Central memory CD8-positive, alpha-beta T cell (primary cell): ENCODE data around the gene INPP5A.
"Not testable (repeated sequence)": the region's sequence is repeated elsewhere in the genome, so short reads cannot be mapped to it uniquely, and the experiment has no call there.

Experiments used
- ATAC-seq: fragments of 150-1000 bp; cut with Tn5 transposase; replicated peaks from 2 replicates; pipeline ENCODE4 v1.10.0; 2022; ENCODE audit warnings: mild to moderate bottlenecking, moderate FRiP score, moderate number of reproducible peaks; ENCODE audit not compliant: poor library complexity, severe bottlenecking; ENCODE audit errors: extremely low read depth
- DNase-seq, 2 donors: peaks; one replicate each; pipeline ENCODE4 v3.0.0; 2021; ENCODE audit warnings: low spot score in 2 of 2
- H3K27ac Mint-ChIP-seq: one replicate; pipeline ENCODE4 v1.8.0; 2022; ENCODE audit warnings: low read depth, mild to moderate bottlenecking, moderate library complexity, mixed read lengths
- H3K27me3 Mint-ChIP-seq: one replicate; pipeline ENCODE4 v1.8.0; 2022; ENCODE audit warnings: mixed read lengths
- H3K36me3 Mint-ChIP-seq: one replicate; pipeline ENCODE4 v1.8.0; 2022; ENCODE audit warnings: mild to moderate bottlenecking, moderate library complexity, mixed read lengths; ENCODE audit not compliant: insufficient read depth
- H3K4me1 Mint-ChIP-seq: one replicate; pipeline ENCODE4 v1.8.0; 2022; ENCODE audit warnings: mixed read lengths
- H3K4me3 Mint-ChIP-seq: one replicate; pipeline ENCODE4 v1.8.0; 2022; ENCODE audit warnings: mild to moderate bottlenecking, moderate library complexity, mixed read lengths
- H3K9me3 Mint-ChIP-seq: one replicate; pipeline ENCODE4 v1.8.0; 2022; ENCODE audit warnings: mixed read lengths

INPP5A gene

GRCh38 chr10:132701846-132702190 lies 164.2 kb downstream of the INPP5A start:
- DNase-seq (no peak), ATAC-seq (no peak)
- H3K36me3 Mint-ChIP-seq = no peaks in the 10 kb centered on the region
- H3K4me1 Mint-ChIP-seq = peaks cover 6% of the 10 kb centered on the region
- H3K4me3 Mint-ChIP-seq = no peak overlapping the region
- no peaks in the 10 kb centered on the region for H3K27me3 Mint-ChIP-seq
- H3K9me3 Mint-ChIP-seq = peaks cover 9% of the 10 kb centered on the region
- no peak overlapping the region for H3K27ac Mint-ChIP-seq

GRCh38 chr10:132702601-132703418 lies 165.2 kb downstream of the INPP5A start:
- Mint-ChIP-seq H3K4me3 (no peak overlapping the region), H3K9me3 (peaks cover 9% of the 10 kb centered on the region), H3K27ac (no peak overlapping the region), H3K4me1 (peaks cover 6% of the 10 kb centered on the region), H3K27me3 (no peaks in the 10 kb centered on the region), H3K36me3 (peaks cover 1% of the 10 kb centered on the region)
- DNase-seq (no peak), ATAC-seq (no peak)

DNA sequence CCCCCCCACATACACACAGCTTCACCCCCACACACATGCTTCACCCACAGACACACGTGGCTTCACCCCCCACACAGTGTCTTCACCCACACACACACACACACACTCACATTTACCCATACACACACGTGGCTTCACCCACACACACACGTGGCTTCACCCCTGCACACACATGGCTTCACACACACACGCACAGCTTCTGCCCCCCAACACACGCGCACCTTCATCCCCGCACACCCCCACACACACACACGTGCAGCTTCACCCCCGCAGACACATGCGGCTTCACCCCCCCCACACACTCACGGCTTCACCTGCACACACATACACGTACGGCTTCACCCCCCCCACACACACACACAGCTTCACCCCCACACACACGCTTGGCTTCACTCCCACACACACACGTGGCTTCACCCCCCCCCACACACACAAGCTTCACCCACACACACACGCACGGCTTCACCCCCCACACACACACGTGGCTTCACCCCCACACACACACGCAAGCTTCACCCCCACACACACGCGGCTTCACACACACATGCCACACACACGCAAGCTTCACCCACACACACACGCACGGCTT lies 165.9 kb downstream of the INPP5A start:
- Mint-ChIP-seq H3K4me1 (peaks cover 6% of the 10 kb centered on the region), H3K4me3 (no peak overlapping the region), H3K36me3 (peaks cover 1% of the 10 kb centered on the region), H3K27me3 (no peaks in the 10 kb centered on the region), H3K9me3 (peaks cover 9% of the 10 kb centered on the region), H3K27ac (no peak overlapping the region)
- DNase-seq (no peak), ATAC-seq (no peak)

DNA sequence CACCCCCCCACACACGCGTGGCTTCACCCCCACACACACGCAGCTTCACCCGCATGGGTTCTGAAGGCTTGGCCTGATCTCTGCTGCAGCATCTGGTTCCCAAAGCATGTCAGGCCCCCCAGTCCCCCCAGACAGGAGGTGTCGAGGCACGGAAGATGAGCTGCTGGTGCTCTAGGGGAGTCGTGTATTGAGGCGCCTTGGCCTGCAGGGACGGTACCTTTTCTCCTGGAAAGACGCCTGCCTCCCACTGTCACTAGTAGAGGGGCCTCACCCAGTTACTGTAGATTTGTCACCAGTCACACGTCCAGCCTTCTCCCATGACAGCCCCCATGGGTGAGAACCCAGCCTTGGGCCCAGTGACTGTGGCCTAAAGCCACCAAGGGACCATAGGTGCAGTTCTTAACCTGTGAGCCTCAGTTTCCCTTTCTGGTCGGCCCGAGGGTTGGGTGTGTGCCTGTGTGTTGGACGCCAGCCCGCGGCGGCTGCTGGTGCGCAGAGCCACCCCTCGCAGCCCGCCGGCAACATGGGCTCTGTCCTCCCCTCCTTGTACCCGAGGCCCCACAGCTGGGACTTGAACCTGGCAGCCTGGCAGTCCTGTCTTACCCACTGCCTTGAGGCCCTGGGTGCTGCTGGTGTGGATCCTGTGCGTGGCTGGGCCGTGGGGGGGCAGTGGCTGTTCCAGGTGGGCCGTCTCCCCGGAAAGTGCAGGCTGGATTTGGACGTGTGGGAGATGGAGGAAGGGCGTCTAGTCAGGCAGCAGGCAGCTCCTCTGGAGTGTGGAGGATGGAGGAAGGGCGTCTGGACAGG lies 166.6 kb downstream of the INPP5A start:
- Mint-ChIP-seq H3K4me1 (peaks cover 6% of the 10 kb centered on the region), H3K4me3 (no peak overlapping the region), H3K9me3 (peaks cover 9% of the 10 kb centered on the region), H3K27me3 (no peaks in the 10 kb centered on the region), H3K27ac (no peak overlapping the region), H3K36me3 (peaks cover 1% of the 10 kb centered on the region)
- no peak for DNase-seq
- ATAC-seq = no peak

DNA sequence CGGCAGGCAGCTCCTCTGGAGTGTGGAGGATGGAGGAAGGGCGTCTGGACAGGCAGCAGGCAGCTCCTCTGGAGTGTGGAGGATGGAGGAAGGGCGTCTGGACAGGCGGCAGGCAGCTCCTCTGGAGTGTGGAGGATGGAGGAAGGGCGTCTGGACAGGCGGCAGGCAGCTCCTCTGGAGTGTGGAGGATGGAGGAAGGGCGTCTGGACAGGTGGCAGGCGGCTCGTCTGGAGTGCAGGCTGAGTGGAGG lies 167.2 kb downstream of the INPP5A start:
- not testable (repeated sequence) for ATAC-seq, H3K4me3 Mint-ChIP-seq, H3K4me1 Mint-ChIP-seq, H3K27me3 Mint-ChIP-seq, H3K27ac Mint-ChIP-seq, H3K9me3 Mint-ChIP-seq, H3K36me3 Mint-ChIP-seq, DNase-seq

- Mint-ChIP-seq H3K27me3 (no peaks in the 10 kb centered on the region), H3K9me3 (peaks cover 9% of the 10 kb centered on the region), H3K4me3 (no peak overlapping the region), H3K27ac (no peak overlapping the region), H3K4me1 (peaks cover 6% of the 10 kb centered on the region), H3K36me3 (peaks cover 1% of the 10 kb centered on the region)
- ATAC-seq = no peak
- DNase-seq = no peak
These were observed 167.6 kb downstream of the INPP5A start for GRCh38 chr10:132705173-132705572.

DNA sequence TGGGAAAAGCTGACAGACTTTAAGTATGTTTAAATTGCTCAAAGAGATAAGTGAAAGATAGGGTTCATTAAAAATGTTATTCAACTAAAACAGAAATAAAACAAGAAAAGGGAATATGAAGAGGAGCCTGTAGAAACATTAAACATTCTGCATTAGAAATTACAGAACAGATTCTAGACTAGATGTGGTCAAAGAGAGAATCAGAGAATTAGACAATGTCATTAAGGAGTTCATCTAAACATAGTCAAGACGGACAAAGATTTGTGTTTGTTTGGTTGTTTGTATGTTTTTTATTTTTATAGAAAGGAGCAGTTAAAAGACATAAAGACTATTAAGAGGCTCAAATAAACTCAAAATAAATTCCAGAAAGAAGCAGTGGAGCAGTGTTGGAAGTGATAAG lies 168.4 kb downstream of the INPP5A start:
- ATAC-seq (no peak), DNase-seq (no peak)
- peaks cover 6% of the 10 kb centered on the region for H3K4me1 Mint-ChIP-seq
- H3K9me3 Mint-ChIP-seq = peaks cover 9% of the 10 kb centered on the region
- H3K27me3 Mint-ChIP-seq = no peaks in the 10 kb centered on the region
- H3K27ac Mint-ChIP-seq = peak overlapping the region; percentile 27
- peaks cover 1% of the 10 kb centered on the region for H3K36me3 Mint-ChIP-seq
- H3K4me3 Mint-ChIP-seq = no peak overlapping the region

- Mint-ChIP-seq H3K27me3 (no peaks in the 10 kb centered on the region), H3K4me3 (no peak overlapping the region), H3K9me3 (peaks cover 9% of the 10 kb centered on the region), H3K36me3 (peaks cover 4% of the 10 kb centered on the region), H3K4me1 (peaks cover 6% of the 10 kb centered on the region), H3K27ac (no peak overlapping the region)
- ATAC-seq = no peak
- no peak for DNase-seq
These were observed 169.1 kb downstream of the INPP5A start for GRCh38 chr10:132706701-132707100.

GRCh38 chr10:132707121-132707775 lies 169.7 kb downstream of the INPP5A start:
- H3K9me3 Mint-ChIP-seq = peaks cover 9% of the 10 kb centered on the region
- H3K27ac Mint-ChIP-seq = no peak overlapping the region
- peaks cover 4% of the 10 kb centered on the region for H3K36me3 Mint-ChIP-seq
- no peak for DNase-seq
- no peaks in the 10 kb centered on the region for H3K27me3 Mint-ChIP-seq
- no peak for ATAC-seq
- H3K4me1 Mint-ChIP-seq = peaks cover 3% of the 10 kb centered on the region
- no peak overlapping the region for H3K4me3 Mint-ChIP-seq

DNA sequence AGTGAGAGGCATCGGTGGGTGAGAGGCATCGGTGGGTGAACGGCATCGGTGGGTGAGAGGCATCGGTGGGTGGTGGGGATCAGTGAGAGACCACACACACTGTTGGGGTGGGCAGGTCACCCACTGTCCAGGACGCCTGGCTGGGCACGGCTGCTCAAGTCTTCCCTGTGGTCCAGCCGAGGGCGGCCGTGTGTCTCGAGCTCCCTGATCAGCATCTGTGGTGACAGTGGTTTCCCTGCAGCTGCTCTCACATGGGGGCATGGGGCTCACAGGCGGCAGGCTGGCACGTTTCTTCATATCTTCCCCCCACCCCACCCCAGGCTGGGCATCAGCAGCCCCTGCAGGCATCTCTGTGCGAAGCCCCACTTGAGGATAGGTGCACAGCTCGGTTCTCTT lies 170.2 kb downstream of the INPP5A start:
- Mint-ChIP-seq H3K27ac (no peak overlapping the region), H3K36me3 (peaks cover 6% of the 10 kb centered on the region), H3K4me3 (no peak overlapping the region), H3K27me3 (no peaks in the 10 kb centered on the region), H3K4me1 (no peaks in the 10 kb centered on the region), H3K9me3 (peaks cover 9% of the 10 kb centered on the region)
- no peak for ATAC-seq
- DNase-seq = no peak

DNA sequence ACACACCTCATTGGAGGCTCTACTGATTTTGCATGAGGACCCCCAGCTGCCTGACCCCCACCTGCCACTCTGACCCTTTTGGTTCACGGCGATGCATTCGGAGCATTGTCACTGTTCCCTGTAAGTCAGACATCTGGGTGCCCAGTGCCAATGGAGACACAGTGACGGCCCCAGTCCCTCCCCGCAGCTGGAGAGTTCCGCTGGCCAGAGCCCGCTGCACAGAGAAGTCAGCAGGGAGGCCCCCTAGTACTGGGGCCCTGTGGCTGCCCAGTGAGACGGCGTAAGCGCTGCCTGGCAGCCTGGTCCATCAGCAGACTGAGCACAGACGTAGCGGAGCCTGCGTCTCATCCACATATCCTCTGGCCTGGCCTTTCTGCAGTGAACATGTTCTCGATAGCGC lies 170.9 kb downstream of the INPP5A start:
- Mint-ChIP-seq H3K27ac (no peak overlapping the region), H3K36me3 (peaks cover 6% of the 10 kb centered on the region), H3K27me3 (no peaks in the 10 kb centered on the region), H3K4me3 (no peak overlapping the region), H3K9me3 (peaks cover 9% of the 10 kb centered on the region), H3K4me1 (no peaks in the 10 kb centered on the region)
- ATAC-seq (no peak), DNase-seq (no peak)

DNA sequence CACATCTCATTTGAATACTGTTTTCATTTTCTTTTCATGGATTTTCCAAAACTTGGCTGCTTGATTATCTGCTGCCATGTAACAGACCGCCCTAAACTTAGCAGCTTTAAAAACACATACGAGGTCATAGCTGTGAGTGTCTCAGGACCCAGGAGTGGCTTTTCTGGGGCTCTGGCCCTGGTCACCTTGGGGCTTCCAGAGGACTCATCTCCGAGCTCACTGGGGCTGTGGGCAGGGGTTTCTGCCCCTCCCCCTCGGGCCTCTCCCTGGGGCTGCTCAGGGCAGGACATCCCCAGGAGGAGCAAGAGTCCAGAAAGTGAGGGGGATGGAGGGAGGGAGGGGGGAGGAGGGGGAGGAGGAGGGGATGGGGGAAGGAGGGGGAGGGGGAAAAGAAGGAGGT lies 171.3 kb downstream of the INPP5A start:
- Mint-ChIP-seq H3K27ac (no peak overlapping the region), H3K36me3 (peaks cover 6% of the 10 kb centered on the region), H3K4me3 (no peak overlapping the region), H3K27me3 (no peaks in the 10 kb centered on the region), H3K9me3 (peaks cover 9% of the 10 kb centered on the region), H3K4me1 (no peaks in the 10 kb centered on the region)
- DNase-seq = no peak
- ATAC-seq = no peak
